ENCODE results near the gene PIGQ.

The PIGQ gene

DNA sequence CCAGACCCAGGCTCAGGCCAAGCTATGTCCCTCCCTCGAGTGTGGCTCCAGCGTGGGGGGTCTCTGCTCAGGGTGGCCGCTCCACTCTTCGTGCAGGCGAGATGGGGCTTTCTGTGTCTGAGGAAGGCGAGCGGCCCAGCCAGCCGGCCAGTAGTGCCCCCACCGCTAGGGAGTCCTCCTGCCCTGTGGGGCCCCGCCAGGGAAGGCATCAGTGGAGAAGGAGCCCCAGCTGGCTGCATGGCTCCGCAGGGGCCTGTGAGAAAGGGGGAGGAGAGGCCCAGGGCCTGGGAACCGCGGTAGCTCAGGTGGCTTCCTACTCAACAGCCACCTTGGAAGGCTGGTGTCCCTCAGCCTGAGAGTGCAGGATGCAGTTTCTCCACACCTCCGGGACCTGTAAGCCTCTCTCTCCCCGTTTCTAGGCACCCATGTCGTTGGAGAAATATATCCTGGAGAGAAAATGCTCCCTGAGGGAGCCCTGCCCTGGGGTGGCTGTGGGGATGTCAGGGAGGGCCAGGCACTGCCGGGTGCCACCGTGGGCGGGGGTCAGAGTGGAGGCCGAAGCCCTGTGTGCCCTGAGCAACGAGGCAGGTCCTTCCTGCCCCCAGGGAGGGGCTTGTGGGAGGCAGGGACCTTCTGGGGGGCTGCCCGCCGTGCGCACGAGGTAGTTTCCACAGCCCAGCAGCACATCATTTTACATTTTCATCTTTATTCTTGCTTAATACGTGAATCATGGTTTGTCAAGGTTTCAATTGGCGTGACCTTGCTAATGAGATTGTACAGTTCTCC is 3.3 kb downstream of the PIGQ start:
- no peak for DNase-seq

- no peak for DNase-seq
These were observed 4.4 kb downstream of the PIGQ start for GRCh38 chr16:574021-574760.

DNA sequence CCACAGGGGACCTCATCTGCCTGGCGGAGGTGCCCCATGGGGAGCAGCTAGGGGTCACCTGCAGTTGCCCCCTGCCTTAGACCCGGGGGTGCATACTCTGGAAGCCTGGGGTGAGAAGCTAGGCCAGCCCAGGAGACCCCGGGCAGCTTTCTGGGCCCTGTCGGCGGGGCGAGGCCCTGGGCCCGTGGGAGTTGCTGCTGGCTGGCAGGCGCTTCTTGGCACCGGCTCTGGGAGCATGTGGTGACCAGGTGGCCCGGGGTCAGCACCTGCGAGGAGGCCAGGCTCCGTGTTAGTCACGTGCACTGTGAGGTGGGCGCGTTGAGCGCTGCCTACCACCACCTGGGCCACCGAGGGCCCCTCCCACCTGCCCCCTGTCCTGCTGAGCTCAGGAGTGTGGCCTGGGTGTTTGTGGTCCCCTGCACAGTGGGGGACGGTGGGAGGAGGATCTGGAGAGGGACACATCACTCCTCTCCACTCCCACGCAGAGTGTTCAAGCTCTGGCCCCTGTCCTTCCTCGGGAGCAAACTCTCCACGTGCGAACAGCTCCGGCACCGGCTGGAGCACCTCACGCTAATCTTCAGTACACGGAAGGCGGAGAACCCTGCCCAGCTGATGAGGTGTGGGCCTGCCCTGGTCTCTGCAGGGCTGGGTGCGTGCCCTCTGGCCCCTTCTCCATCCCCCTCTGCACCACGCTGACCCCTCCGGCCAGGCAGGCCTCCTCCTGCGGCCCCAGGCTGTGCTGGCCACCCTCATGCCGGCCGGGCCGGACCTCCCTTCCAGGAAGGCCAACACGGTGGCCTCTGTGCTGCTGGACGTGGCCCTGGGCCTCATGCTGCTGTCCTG is 5.8 kb downstream of the PIGQ start:
- DNase-seq = no peak

GRCh38 chr16:576197-576822 is 6.5 kb downstream of the PIGQ start:
- no peak for DNase-seq

DNA sequence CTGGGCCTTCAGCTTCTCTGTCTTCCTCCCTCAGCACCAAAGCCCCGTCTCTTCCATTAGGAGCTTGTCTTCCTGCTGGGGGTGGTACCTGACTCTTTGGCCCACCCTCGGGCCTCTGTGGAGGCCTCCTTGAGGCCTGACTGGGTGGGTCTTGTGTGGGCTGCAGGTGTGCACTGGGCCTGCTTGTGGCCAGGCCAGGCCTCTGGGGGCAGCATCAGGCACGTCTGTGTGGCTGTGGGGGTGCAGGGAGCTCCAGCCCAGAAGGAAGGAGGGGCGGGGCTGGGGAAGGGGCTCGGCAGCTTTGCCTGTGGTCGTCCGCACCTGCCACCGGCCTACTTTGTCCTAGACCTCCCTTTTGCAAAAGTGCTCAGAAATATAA is 7.0 kb downstream of the PIGQ start:
- DNase-seq = no peak

DNA sequence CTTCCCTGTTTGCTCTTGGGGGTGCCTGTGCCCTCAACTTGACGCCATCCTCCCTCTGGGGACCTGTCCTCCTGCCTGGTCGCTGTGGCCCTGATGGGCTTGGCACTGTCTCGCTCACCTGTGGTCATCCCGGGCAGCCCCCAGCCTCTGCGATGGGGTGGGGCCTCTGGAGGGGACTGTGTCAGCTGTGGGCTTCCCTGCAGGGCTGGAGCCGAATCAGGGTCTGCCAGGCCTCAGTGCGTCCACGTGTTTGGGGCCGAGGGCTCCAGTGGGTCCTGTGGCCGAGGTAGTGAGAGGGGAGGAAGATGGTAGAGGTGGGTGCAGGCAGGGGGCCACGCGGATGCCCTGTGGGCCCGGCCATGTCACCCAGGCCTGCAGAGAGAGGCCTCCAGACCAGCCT is 8.0 kb downstream of the PIGQ start:
- no peak for DNase-seq

GRCh38 chr16:578232-578869 is 8.6 kb downstream of the PIGQ start:
- no peak for DNase-seq

- DNase-seq = peak; percentile 68
These were observed 9.2 kb downstream of the PIGQ start for GRCh38 chr16:578870-579405.

GRCh38 chr16:580141-580945 is 10.6 kb downstream of the PIGQ start:
- no peak for DNase-seq

- DNase-seq = no peak
These were observed 11.3 kb downstream of the PIGQ start for GRCh38 chr16:580946-581498.

DNA sequence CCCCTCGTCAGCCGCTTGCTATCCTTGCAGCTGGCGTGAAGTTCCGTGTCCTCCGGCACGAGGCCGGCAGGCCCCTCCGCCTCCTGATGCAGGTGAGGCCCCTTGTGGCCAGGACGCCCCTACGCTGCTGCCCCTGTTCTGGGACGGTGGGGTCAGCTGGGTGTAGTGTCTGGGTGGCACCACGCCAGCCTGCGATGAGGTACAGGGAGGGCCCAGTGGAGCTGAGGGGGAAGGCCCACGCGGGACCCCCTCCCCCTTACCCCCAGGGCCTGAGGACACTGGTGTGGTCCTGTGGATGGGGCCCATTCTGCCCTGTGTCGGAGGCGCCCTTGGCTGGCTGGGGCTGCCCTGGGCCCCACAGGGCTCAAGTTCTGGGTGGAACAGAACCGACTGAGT is 12.4 kb downstream of the PIGQ start:
- no peak for DNase-seq

DNA sequence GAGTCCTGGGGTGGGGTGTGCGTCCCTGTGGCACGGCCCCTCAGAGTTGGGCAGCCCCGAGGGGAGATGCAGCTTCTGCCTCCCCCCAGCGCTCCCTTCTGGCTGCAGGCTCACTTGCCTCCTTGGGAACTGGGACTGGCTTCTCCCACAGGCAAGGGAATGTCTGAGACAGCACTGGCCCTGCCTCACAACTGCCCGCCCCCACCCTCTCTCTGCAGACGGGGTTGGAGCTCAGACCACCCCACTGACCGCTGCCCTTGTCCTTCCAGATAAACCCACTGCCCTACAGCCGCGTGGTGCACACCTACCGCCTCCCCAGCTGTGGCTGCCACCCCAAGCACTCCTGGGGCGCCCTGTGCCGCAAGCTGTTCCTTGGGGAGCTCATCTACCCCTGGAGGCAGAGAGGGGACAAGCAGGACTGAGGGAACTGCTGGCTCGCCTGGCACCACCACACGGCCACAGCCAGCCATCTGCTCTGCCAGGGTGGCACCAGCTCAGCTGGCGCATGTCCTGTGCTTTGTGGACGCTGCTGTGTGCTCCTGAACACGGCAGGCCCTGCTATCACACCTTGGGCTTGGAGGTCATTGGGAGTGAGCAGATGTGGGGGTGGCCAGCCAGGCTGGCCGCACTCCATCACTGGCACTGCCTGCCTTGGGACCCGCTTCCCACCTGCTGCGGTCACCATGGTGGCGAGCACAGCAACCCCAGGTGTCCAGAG is 13.0 kb downstream of the PIGQ start:
- DNase-seq = no peak

GRCh38 chr16:583470-583814 is 13.7 kb downstream of the PIGQ start:
- DNase-seq = no peak

- no peak for DNase-seq
These were observed 14.2 kb downstream of the PIGQ start for GRCh38 chr16:583815-584591.

GRCh38 chr16:585351-585750 is 15.6 kb downstream of the PIGQ start:
- no peak for DNase-seq

GRCh38 chr16:586047-586644 is 16.4 kb downstream of the PIGQ start:
- no peak for DNase-seq

DNA sequence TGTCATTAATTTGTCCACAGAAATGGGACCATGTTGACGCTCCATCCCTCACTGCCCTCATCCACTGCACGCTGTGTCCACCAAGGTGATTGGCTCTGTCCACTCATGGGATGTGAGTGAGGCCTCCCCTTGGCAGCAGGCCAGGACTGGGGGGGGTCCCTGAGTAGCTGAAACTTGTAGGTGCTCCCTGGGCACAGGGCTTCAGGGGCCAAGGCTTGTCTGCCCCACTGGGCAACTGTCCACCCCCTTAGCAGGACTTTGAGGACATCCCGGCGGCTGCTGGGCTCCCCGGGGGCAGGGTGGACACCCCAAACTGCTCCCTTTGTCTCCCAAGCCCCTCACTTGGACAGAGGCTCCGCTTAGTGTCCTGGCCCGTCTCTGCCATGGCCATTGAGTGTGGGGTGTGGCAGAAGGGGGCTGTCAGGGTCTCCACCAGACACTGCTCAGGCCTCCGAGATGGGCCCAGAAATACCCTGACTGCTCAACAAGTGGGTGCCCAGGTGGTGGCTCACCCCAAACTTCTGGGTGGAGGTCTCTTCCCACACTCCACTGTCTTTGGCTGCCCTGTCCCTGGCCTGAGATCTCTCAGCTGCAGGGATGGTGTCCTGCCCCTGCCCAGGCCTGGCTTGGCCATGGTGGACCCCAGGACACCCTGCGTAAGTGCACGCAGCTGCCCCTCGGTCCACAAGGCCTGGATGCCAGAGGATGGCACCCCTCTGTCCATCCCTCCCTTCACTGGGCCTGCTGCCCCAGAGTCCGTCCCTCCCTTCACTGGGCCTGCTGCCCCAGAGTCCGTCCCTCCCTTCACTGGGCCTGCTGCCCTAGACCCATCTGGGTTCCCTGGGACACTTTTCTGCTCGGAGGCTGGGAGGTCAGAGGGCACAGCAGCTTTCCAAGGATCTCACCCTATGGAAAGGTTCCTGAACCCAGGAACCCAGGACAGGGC is 17.1 kb downstream of the PIGQ start:
- DNase-seq = no peak

- DNase-seq = no peak
These were observed 18.8 kb downstream of the PIGQ start for GRCh38 chr16:588639-588888.

All from T1000 (cell line).